Measurements from ENCODE around the gene SRC.

Gene SRC

DNA sequence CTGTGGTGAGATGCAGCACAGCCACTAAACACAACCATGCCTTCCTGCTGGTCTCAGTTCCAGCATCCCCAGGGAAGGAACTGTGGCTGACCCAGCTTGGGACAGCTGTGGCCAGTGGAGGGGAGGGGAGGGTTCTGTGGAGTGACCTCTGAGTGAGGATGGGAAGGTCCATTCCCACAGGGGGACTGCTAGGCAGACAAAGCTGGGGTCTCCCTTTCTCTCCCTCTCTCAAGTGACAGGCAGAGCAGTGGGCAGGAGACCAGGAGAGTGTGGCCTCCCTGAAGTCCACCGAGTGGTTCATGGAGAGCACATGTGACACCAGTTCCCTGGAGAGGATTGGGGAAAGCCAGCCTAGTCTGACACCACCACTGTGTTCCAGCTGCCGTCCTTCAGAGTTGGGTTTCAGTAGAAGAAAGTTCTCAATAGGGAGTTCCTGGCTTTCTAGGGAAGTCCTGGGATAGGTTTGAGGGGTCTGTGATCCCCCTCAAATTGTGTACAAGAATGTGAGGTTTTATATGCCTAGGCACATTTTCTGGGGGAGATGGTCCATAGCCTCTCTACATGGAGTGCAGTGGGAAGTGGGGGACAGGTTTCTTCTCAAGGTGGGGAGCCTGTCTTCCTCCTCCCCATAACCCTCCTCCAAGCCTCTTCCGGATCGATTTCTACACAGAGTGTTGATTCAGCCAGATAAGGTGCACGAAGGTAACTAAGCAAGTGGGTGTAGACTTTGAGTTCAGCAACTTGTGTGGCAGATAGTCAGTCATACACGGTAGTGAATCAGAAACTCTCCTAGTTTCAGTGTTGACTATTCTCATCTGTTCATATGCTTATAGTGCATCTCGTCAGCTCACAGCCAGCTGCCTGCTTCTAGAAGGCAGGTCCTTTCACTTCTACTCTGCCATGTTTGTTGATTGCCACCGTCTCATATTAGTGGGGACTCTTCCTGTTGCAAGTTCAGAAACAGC lies 37.6 kb upstream of the SRC start:
- Histone ChIP-seq H3K27me3 (ENCODE audit: control insufficient read depth, insufficient read depth, low read length) (no peaks in the 10 kb centered on the region), H3K9me3 (ENCODE audit: control insufficient read depth, insufficient read depth, low read length) (no peaks in the 10 kb centered on the region), H3K36me3 (ENCODE audit: control insufficient read depth, insufficient read depth, low read length) (peaks cover 4% of the 10 kb centered on the region), H3K4me1 (ENCODE audit: control insufficient read depth, insufficient read depth, low read length) (peaks cover 4% of the 10 kb centered on the region), H3K4me3 (ENCODE audit: low read depth, low read length) (no peak overlapping the region), H3K9ac (ENCODE audit: low read depth, low read length) (no peak overlapping the region)

- Histone ChIP-seq H3K9me3 (ENCODE audit: control insufficient read depth, insufficient read depth, low read length) (no peaks in the 10 kb centered on the region), H3K27me3 (ENCODE audit: control insufficient read depth, insufficient read depth, low read length) (no peaks in the 10 kb centered on the region), H3K4me3 (ENCODE audit: low read depth, low read length) (no peak overlapping the region), H3K9ac (ENCODE audit: low read depth, low read length) (no peak overlapping the region), H3K4me1 (ENCODE audit: control insufficient read depth, insufficient read depth, low read length) (peaks cover 4% of the 10 kb centered on the region), H3K36me3 (ENCODE audit: control insufficient read depth, insufficient read depth, low read length) (peaks cover 8% of the 10 kb centered on the region)
Measured at GRCh38 chr20:37309290-37309689, 36.6 kb upstream of the SRC start.

DNA sequence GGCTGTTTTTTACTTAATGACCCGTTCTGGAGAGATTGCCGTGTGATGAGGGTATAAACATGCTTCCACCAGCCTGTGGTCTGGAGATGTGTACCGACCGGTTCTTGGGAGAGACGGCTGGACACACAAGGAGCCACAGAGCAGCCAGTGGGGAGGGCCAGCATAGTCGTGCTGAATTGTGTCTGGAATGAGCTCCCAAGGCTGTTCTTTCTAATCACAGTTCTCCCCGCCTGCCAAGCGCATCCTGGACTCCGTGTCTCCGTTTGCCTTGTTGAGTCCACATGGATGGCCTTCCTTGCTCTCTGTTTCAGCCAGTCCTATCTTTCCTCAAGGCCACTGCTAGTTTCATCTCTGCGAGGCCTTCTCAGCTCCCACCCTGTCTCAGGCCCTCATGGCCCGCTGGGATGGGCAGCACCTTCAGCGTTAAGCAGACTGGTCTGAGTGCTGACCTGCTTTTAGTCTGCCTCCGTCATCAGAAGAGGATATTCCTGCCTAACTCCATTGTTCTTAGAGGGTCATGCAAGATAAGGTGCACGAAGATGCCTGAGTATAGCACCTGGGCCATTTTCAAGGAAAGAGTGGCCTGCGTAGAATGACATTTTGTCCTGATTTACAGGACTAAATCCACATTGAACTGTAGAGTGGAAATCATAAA lies 35.9 kb upstream of the SRC start:
- Histone ChIP-seq H3K36me3 (ENCODE audit: control insufficient read depth, insufficient read depth, low read length) (peaks cover 8% of the 10 kb centered on the region), H3K4me1 (ENCODE audit: control insufficient read depth, insufficient read depth, low read length) (peaks cover 4% of the 10 kb centered on the region), H3K9me3 (ENCODE audit: control insufficient read depth, insufficient read depth, low read length) (no peaks in the 10 kb centered on the region), H3K27me3 (ENCODE audit: control insufficient read depth, insufficient read depth, low read length) (no peaks in the 10 kb centered on the region), H3K4me3 (ENCODE audit: low read depth, low read length) (no peak overlapping the region), H3K9ac (ENCODE audit: low read depth, low read length) (no peak overlapping the region)

DNA sequence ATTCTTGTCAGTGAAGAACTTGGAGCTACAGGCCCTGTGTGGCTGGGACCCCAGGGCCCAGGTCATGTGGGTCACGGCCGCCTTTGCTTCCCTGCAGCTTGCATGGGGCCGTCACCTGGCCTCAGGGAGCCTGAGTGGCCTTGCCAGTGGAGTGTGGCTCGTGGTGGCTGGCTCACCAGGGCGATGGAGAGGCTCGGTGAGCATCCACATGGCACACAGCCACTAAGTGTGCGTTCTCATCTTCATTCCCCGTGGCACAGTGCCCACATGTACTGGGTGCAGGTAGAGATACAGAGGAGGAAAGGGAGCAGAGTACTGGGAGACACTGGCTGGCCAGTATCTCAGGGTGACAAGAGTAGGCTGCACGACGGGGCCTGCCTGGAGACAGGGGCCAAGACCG lies 35.0 kb upstream of the SRC start:
- Histone ChIP-seq H3K36me3 (ENCODE audit: control insufficient read depth, insufficient read depth, low read length) (peaks cover 11% of the 10 kb centered on the region), H3K4me3 (ENCODE audit: low read depth, low read length) (no peak overlapping the region), H3K27me3 (ENCODE audit: control insufficient read depth, insufficient read depth, low read length) (no peaks in the 10 kb centered on the region), H3K9me3 (ENCODE audit: control insufficient read depth, insufficient read depth, low read length) (no peaks in the 10 kb centered on the region), H3K4me1 (ENCODE audit: control insufficient read depth, insufficient read depth, low read length) (peaks cover 4% of the 10 kb centered on the region), H3K9ac (ENCODE audit: low read depth, low read length) (peak overlapping the region; percentile 8)

- Histone ChIP-seq H3K9ac (ENCODE audit: low read depth, low read length) (peak overlapping the region; percentile 24), H3K27me3 (ENCODE audit: control insufficient read depth, insufficient read depth, low read length) (no peaks in the 10 kb centered on the region), H3K4me1 (ENCODE audit: control insufficient read depth, insufficient read depth, low read length) (peaks cover 3% of the 10 kb centered on the region), H3K9me3 (ENCODE audit: control insufficient read depth, insufficient read depth, low read length) (no peaks in the 10 kb centered on the region), H3K36me3 (ENCODE audit: control insufficient read depth, insufficient read depth, low read length) (peaks cover 17% of the 10 kb centered on the region), H3K4me3 (ENCODE audit: low read depth, low read length) (no peak overlapping the region)
Measured at GRCh38 chr20:37311710-37312355, 34.1 kb upstream of the SRC start.

- Histone ChIP-seq H3K9me3 (ENCODE audit: control insufficient read depth, insufficient read depth, low read length) (no peaks in the 10 kb centered on the region), H3K9ac (ENCODE audit: low read depth, low read length) (no peak overlapping the region), H3K36me3 (ENCODE audit: control insufficient read depth, insufficient read depth, low read length) (peaks cover 19% of the 10 kb centered on the region), H3K4me3 (ENCODE audit: low read depth, low read length) (no peak overlapping the region), H3K27me3 (ENCODE audit: control insufficient read depth, insufficient read depth, low read length) (no peaks in the 10 kb centered on the region), H3K4me1 (ENCODE audit: control insufficient read depth, insufficient read depth, low read length) (peaks cover 3% of the 10 kb centered on the region)
Measured at GRCh38 chr20:37313546-37314091, 32.3 kb upstream of the SRC start.

DNA sequence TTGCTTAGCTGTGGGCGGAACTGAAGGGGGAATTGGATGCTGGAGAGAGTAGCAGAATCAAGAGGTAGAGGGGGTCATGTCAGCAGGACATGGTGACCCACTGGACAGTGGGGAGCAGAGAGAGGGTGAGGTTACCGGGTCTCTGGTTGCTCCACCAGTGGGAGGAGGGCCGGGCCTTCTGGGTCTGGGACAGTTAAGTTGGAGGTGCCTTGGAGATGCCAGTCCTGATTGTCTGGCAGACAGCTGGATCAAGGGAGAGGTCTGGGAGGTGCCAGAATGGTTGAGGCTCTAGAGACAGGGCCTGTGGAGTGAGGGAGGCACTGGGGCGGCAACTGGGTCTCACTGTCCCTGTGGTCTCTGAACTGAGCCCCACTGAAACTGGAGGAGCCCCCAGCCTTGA lies 31.8 kb upstream of the SRC start:
- H3K36me3 ChIP-seq (ENCODE audit: control insufficient read depth, insufficient read depth, low read length), result peaks cover 19% of the 10 kb centered on the region
- H3K4me1 ChIP-seq (ENCODE audit: control insufficient read depth, insufficient read depth, low read length), result peaks cover 4% of the 10 kb centered on the region
- no peaks in the 10 kb centered on the region for H3K27me3 ChIP-seq (ENCODE audit: control insufficient read depth, insufficient read depth, low read length)
- H3K9me3 ChIP-seq (ENCODE audit: control insufficient read depth, insufficient read depth, low read length), result no peaks in the 10 kb centered on the region
- peak overlapping the region; percentile 12 for H3K9ac ChIP-seq (ENCODE audit: low read depth, low read length)
- H3K4me3 ChIP-seq (ENCODE audit: low read depth, low read length), result no peak overlapping the region

DNA sequence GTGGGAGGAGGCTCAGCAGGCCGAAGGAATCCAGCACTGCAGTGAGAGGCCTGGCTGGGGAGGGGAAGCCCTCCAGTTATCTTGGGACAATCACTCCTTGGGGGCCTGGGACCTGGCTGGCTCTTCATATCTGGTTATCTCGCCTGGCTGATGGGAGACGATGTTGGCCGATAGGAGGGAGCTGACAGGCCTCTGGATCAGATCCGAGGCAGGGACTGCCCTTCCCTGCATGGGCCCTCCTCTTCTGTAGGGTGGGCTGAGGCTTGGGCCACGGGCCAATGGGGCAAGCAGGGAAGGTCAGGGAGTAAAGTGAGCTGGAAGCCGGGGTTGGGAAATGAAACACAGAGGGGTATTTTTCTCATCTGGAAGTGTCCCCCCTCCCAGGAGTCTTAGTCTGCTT lies 31.3 kb upstream of the SRC start:
- Histone ChIP-seq H3K4me3 (ENCODE audit: low read depth, low read length) (no peak overlapping the region), H3K36me3 (ENCODE audit: control insufficient read depth, insufficient read depth, low read length) (peaks cover 19% of the 10 kb centered on the region), H3K9ac (ENCODE audit: low read depth, low read length) (peak overlapping the region; percentile 12), H3K4me1 (ENCODE audit: control insufficient read depth, insufficient read depth, low read length) (peaks cover 7% of the 10 kb centered on the region), H3K27me3 (ENCODE audit: control insufficient read depth, insufficient read depth, low read length) (no peaks in the 10 kb centered on the region), H3K9me3 (ENCODE audit: control insufficient read depth, insufficient read depth, low read length) (no peaks in the 10 kb centered on the region)

DNA sequence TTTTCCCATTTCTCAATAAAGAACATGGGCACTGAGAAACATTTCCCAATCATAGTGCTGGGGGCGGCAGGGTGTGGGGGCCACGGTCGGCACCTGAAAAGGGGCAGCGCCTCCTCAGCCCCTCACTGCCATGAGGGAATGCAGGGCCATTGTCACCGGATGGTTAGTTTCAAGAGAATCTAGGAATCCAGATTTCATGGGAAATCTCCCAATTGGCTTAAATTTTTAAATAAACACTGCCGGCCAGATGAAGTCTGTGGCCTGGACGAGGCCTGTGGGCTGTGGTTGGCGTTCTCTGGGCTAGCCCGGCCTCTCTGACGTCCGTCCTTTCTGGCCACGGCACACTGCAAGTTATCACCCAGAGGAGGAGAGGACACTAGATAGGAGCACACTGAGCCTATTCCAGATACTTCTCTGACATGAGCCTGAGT lies 30.9 kb upstream of the SRC start:
- Histone ChIP-seq H3K36me3 (ENCODE audit: control insufficient read depth, insufficient read depth, low read length) (peaks cover 19% of the 10 kb centered on the region), H3K9ac (ENCODE audit: low read depth, low read length) (peak overlapping the region; percentile 12), H3K4me1 (ENCODE audit: control insufficient read depth, insufficient read depth, low read length) (peaks cover 12% of the 10 kb centered on the region), H3K9me3 (ENCODE audit: control insufficient read depth, insufficient read depth, low read length) (no peaks in the 10 kb centered on the region), H3K27me3 (ENCODE audit: control insufficient read depth, insufficient read depth, low read length) (no peaks in the 10 kb centered on the region), H3K4me3 (ENCODE audit: low read depth, low read length) (no peak overlapping the region)

GRCh38 chr20:37315452-37316110 lies 30.4 kb upstream of the SRC start:
- H3K9me3 ChIP-seq (ENCODE audit: control insufficient read depth, insufficient read depth, low read length), result no peaks in the 10 kb centered on the region
- no peak overlapping the region for H3K9ac ChIP-seq (ENCODE audit: low read depth, low read length)
- H3K36me3 ChIP-seq (ENCODE audit: control insufficient read depth, insufficient read depth, low read length), result peaks cover 19% of the 10 kb centered on the region
- peaks cover 12% of the 10 kb centered on the region for H3K4me1 ChIP-seq (ENCODE audit: control insufficient read depth, insufficient read depth, low read length)
- H3K4me3 ChIP-seq (ENCODE audit: low read depth, low read length), result no peak overlapping the region
- H3K27me3 ChIP-seq (ENCODE audit: control insufficient read depth, insufficient read depth, low read length), result no peaks in the 10 kb centered on the region

GRCh38 chr20:37316116-37316774 lies 29.7 kb upstream of the SRC start:
- Histone ChIP-seq H3K36me3 (ENCODE audit: control insufficient read depth, insufficient read depth, low read length) (peaks cover 19% of the 10 kb centered on the region), H3K4me3 (ENCODE audit: low read depth, low read length) (no peak overlapping the region), H3K4me1 (ENCODE audit: control insufficient read depth, insufficient read depth, low read length) (peaks cover 12% of the 10 kb centered on the region), H3K27me3 (ENCODE audit: control insufficient read depth, insufficient read depth, low read length) (no peaks in the 10 kb centered on the region), H3K9ac (ENCODE audit: low read depth, low read length) (no peak overlapping the region), H3K9me3 (ENCODE audit: control insufficient read depth, insufficient read depth, low read length) (no peaks in the 10 kb centered on the region)

Measured in iPS-15b (cell line).